ELR (cell line): ENCODE measurements around the gene POU2AF1.
"Not testable (repeated sequence)": the region's sequence is repeated elsewhere in the genome, so short reads cannot be mapped to it uniquely, and the experiment has no call there.

Experiments
- DNase-seq: peaks from one replicate; pipeline ENCODE4 v3.0.0-alpha.2; 2015; ENCODE audit warnings: low read depth

Gene POU2AF1

DNA sequence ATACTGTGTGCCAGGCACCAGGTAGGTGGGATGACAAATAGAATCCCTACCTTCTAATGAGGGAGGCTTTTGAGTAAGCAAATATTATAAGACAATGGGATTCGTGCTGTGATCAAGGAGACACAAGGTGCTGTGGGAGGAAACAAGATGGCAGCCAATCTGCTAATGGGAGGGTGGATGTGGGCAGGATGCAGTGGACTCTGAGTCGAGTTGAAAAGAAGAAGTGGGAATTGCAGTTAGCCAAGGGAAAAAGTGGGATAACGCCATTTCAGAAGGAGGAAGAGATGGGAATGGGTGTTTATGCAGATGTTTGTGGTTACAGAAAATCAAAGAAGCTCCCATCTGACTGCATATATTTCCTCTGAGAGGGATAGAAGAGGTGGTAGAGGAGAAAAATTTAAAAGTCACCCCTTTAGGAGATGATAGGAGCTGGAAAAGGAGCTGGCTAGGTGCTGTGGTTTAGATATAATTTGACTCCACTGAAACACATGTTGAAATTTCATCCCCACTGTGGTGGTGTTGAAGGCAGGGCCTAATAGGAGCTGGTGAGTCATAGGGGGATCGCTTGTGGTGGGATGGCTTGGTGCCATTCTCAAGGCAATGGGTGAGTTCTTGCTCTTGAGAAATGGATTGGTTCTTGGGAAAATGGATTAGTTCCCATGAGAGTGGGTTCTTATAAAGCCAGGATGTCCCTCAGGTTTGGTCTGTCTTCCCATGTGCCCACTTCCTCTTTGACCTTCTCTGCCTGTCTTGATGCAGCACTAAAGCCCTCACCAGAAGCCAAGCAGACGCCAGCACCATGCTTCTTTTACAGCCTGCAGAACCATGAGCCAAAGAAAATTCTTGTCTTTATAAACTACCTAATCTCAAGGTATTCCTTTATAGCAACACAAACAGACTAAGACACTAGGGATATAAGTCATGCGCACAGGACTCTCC lies 30.0 kb upstream of the POU2AF1 start:
- no peak for DNase-seq

DNA sequence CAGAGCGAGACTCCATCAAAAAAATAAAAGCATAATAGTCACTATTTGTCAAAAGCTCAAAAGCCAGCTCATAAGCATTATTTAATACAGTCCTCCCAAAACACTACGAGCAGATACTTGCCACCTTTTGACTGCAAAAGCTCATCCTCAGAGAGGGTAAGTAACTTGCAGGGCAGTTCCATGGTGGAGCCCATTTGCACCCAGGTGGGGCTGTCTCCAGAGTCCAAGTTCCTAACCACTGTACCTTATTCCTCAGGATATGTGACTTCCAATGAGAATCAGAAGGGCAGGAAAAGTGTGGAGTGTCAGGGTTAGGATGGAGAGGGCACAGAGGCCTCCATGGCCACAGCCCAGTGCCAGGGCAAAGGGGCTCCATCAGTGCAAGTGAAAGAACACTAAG lies 28.6 kb upstream of the POU2AF1 start:
- no peak for DNase-seq

- DNase-seq: no peak
These were observed 27.5 kb upstream of the POU2AF1 start for GRCh38 chr11:111406589-111406988.

GRCh38 chr11:111406091-111406490 lies 27.0 kb upstream of the POU2AF1 start:
- DNase-seq: no peak

DNA sequence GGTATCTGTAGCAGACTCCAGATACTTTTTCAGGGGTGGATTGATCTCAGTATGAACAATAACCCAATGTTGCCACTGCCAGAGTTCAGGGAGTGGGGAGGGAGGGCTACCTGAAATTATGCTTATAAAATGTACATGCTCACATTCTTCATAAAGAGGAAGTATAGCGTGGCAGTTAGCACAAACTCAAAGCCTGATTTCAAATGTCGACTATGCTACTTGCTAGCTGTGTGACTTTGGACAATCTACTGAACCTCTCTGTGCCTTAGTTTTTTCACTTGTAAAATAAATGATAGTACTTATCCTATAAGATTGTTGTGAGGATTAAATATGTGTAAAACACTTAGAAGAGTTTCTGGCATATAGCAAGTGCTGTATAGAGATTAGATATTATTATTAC lies 26.5 kb upstream of the POU2AF1 start:
- no peak for DNase-seq

- no peak for DNase-seq
These were observed 24.1 kb upstream of the POU2AF1 start for GRCh38 chr11:111403051-111403726.

DNA sequence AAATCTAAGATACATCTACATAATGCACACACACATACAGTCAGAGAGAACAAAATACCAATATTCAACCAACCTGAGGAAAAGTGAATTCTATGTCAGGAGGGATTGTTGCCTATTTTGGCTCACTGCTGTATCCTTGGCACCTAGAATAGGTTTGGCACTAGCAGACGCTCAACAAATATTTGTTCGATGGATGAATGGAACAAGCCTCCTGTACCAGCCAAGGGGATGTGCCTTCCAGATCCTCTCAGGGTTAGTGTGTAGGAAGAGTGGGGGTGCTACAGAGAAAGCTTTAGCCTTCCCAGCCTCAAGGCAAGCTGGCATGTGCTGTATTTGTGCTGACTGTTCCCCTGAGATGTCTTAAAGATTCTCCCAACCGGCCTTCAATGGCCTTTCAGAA lies 23.3 kb upstream of the POU2AF1 start:
- no peak for DNase-seq

DNA sequence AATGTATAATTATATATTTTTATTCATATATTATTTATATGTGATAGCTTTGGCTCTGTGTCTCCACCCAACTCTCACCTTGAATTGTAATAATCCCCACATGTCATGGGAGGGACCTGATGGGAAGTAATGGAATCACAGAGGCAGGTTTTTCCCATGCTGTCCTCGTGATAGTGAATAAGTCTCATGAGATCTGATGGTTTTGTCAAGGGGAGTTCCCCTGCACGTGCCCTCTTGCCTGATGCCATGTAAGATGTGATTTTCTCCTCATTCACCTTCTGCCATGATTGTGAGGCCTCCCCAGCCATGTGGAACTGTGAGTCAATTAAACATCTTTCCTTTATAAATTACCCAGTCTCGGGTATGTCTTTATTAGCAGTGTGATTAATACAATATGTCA lies 22.9 kb upstream of the POU2AF1 start:
- DNase-seq: not testable (repeated sequence)

GRCh38 chr11:111400595-111400994 lies 21.5 kb upstream of the POU2AF1 start:
- no peak for DNase-seq

DNA sequence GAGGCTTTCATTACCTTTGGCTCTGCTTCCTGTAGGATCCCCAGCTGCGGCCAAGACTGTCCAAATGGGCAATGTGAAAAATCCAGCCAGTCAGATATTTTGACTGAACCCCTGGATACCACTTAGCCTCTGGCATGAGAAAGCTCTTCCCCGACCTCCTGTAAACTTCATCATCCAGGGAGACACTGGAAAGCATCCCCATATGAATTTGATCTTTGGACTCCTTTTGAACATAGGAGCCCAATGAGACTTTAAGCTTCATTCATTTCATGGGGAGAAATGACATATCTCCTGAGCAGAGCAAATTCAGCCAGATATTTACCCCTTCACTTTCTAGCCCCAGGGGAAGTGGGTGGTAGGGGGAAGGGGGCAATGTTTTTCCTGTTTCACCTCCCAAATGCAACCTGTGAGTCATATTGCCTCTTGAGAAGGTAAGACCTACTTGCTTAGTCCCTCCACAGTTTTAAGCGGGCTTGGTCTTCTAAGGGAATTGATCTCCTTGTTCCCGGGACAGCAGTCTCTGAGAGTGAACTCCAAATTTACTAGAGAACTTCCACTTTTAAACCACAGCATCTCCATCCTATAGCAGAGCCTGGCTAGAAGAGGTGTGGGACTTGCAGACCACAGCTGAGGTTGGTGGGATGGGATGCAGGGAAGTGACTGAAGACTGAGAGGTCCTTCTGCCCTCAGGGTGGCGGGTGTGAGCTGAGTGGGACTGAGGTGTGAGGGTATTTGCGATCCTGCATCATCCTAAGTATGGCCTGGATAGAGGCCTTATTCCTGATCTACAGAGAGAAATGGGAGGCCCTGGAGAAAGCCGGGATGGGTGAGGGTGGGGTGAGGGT lies 20.3 kb upstream of the POU2AF1 start:
- no peak for DNase-seq

- DNase-seq: no peak
These were observed 18.0 kb upstream of the POU2AF1 start for GRCh38 chr11:111397034-111397433.

- no peak for DNase-seq
These were observed 16.7 kb upstream of the POU2AF1 start for GRCh38 chr11:111395749-111396148.

- DNase-seq: no peak
These were observed 16.0 kb upstream of the POU2AF1 start for GRCh38 chr11:111395081-111395480.

DNA sequence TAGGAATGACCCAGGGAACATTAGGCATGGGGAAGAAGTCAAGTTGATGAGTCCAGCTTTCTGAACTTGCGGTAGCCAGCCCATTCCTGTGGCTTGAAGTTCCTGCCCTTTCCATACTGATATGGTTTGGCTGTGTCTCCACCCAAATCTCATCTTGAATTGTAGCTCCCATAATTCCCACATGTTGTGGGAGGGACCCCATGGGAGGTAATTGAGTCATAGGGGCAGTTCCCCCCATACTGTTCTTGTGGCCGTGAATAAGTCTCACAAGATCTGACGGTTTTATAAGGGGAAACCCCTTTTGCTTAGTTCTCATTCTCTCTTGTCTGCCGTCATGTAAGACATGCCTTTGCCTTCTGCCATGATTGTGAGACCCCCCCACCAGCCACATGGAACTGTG lies 15.1 kb upstream of the POU2AF1 start:
- DNase-seq: not testable (repeated sequence)

- no peak for DNase-seq
These were observed 14.5 kb upstream of the POU2AF1 start for GRCh38 chr11:111393585-111393984.

- peak; percentile 11 for DNase-seq
These were observed 14.0 kb upstream of the POU2AF1 start for GRCh38 chr11:111393096-111393495.

DNA sequence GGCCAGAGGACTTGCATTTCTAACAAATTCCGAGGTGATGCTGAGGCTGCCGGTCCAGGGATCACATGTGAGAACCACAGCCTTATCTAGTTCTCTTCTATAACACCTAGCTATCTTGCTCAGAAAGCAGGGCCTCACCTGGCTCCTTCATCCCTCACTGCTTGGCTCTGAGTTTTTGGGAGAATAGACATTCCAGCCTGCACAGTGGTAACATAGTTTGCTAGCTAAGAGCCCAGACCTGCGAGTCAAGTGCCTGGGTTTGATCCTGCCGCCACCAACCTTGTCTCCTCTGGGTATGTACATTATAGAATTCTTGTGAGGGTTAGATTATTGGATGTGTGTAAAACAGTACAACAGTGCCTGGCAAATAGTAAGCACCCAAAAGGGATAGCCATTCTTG lies 13.5 kb upstream of the POU2AF1 start:
- DNase-seq: no peak

- no peak for DNase-seq
These were observed 12.5 kb upstream of the POU2AF1 start for GRCh38 chr11:111391328-111392124.

DNA sequence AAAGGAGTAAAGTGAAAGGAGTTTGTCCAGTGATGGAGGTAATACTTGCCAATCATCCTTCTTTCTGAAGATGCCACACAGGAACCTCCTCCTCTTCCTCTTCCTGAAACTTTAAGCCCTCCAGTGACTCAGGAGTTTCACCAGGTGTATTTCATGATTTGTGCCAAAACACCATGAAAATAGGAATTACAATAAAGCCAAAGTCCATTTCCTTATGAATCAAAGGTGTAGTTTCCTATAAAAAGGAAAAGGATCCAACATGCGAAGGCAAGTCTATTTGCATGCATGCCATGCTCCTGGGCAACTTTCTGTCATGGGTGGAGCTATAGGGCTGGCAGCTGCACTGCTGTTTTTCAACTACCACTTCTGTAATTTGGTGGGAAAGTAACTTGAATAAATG lies 9.8 kb upstream of the POU2AF1 start:
- no peak for DNase-seq

- DNase-seq: no peak
These were observed 9.3 kb upstream of the POU2AF1 start for GRCh38 chr11:111388420-111388819.

DNA sequence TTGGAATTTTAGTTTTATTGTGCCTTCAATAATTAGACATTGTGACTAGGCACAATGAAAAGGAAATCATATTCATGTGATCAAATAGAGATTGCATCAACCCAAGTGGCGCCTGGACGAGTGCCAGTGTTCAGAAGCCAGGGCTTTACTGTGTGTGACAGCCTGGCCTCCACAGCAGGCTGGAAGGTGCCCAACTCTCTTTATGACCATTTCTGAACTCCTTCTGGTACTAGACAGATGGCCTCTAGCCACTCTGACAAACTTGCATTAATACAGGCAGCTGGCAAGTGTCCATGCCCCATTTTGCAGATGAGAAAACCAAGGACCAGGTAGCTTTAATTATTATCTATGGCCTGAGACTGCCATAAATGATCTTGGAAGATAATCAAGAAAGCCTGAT lies 8.3 kb upstream of the POU2AF1 start:
- DNase-seq: no peak
